Pancreas (tissue), 10 donors: ENCODE data around the gene ERBB4. TPM values are rescaled to one million over a fixed set of nuclear protein-coding genes. Genes with fewer than 3 reads are reported as not detected.

Source experiments
- ATAC-seq, 4 donors: fragments of 200-7000 bp; cut with Tn5 transposase; one replicate each; pipeline versions ENCODE4 v1.8.0 to v1.9.1; 2020; ENCODE audit warnings: mild to moderate bottlenecking in 4 of 4, moderate library complexity in 4 of 4
- DNase-seq, 6 donors: peaks; one replicate each; pipeline ENCODE4 v3.0.0-alpha.2; 2020
- FAIRE-seq: peaks from 2 replicates; lab custom pipeline; 2012; peaks lifted over from hg19 to GRCh38; lab: Jason Lieb, UNC
- H3K27ac ChIP-seq, 4 donors: fragments of 200-600 bp; sonication (generic); 1 replicate in 3 of 4; 2 replicates in 1 of 4; pipeline versions ENCODE4 v1.5.0 to v1.8.0; 2020
- H3K27me3 ChIP-seq, 4 donors: fragments of 200-600 bp; one replicate each; pipeline ENCODE4 v1.8.0; 2021
- H3K36me3 ChIP-seq, 3 donors: fragments of 200-600 bp; sonication (generic) in 1 of 3; one replicate each; pipeline versions ENCODE4 v1.5.0 to v1.8.0; 2020 to 2021
- H3K4me1 ChIP-seq, 3 donors: fragments of 200-600 bp; one replicate each; pipeline ENCODE4 v1.8.0; 2021
- H3K4me3 ChIP-seq, 4 donors: fragments of 200-600 bp; sonication (generic) in 2 of 4; one replicate each; pipeline versions ENCODE4 v1.5.0 to v1.8.0; 2020 to 2021
- H3K9me3 ChIP-seq, 4 donors: fragments of 200-600 bp; one replicate each; pipeline ENCODE4 v1.8.0; 2021
- WGBS, 2 donors: extraction: QIAGEN DNeasy Blood & Tissue Kit; methylation state at CpG; one replicate each; pipeline ENCODE4 v1.1.7; 2013; 5-methylcytosine and 5-hydroxymethylcytosine counted together
- intact Hi-C, 3 donors: fragments of 100-400 bp; cut with DNase I; formaldehyde crosslinking; loops; one replicate each; pipeline versions ENCODE4 v1.11.1 to v1.14.2; 2022
- polyA plus RNA-seq, 2 donors: library from polyadenylated mRNA; stranded (reverse); fragments of 200-250 nt; gene quantifications; one replicate each; pipeline ENCODE4 v1.2.3, GENCODE V29; 2013
- total RNA-seq, 6 donors: library from RNA; stranded (reverse); fragmentation: NEBNext Ultra II Directional in 4 of 6; extraction: Animal tissue kit (Norgen Biotek cat#: 25700) in 4 of 6; gene quantifications; one replicate each; pipeline versions ENCODE4 v1.2.1 to v1.2.4, GENCODE V29; 2021 to 2023
- TF ChIP-seq, protein P1 (sequence below), 4 donors: fragments of 200-600 bp; sonication (generic) in 3 of 4; IDR thresholded peaks; one replicate each; pipeline versions ENCODE4 v1.5.0 to v1.8.0; 2021; ENCODE audit warnings: antibody characterized with exemption in 4 of 4
- donor health status: healthy with polysubstance abuse.
- donor health status: DM: no; HTN: no; CAD: no; lungs with moderate emphysema.
- donor health status: DM: no; HTN: no; CAD: no.
- donor health status: control.
- donor health status: control.
- donor health status: Bipolar disorder and iron deficiency.
- donor health status: DM: yes; HTN: yes; CAD: no.
- donor health status: DM: no; HTN: no; CAD: no.
- donor health status: DM: no; HTN: no; CAD: no.
- donor health status: DM: yes; HTN: yes; CAD: no.

The ERBB4 gene
- total and polyA plus RNA-seq, 8 donors: 0.30 to 5.0 (median 3.3) TPM

DNA sequence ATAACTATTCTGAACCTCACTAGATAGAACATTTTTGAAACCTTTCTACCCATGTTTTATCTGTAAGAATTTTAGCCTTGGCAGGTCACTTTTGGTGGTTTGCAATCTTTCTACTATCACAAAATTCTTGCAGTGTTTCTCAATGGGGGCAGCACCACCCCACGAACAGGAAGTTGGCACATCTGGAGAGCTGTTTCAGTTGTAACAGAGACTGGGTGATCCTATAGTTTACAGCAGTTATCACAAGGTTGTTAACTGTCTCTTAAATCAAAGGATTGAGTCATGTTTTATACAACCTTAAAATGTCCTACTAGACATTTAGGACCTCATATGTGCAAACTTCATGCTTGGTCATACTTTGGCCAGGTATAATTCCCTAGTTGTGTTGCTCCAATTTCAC lies 829.2 kb downstream of the ERBB4 start:
- Histone ChIP-seq H3K27me3 (no peaks in the 10 kb centered on the region), H3K4me1 (no peaks in the 10 kb centered on the region), H3K4me3 (no peak overlapping the region), H3K9me3 (no peaks in the 10 kb centered on the region), H3K27ac (no peak overlapping the region), H3K36me3 (no peaks in the 10 kb centered on the region)
- FAIRE-seq: no peak
- DNase-seq: no peak
- 51 to 52% methylated on average over 1 of the region's 1 CpG for WGBS, 2 donors
- intact Hi-C loops: no loop called here
- TF ChIP-seq, protein P1, sequence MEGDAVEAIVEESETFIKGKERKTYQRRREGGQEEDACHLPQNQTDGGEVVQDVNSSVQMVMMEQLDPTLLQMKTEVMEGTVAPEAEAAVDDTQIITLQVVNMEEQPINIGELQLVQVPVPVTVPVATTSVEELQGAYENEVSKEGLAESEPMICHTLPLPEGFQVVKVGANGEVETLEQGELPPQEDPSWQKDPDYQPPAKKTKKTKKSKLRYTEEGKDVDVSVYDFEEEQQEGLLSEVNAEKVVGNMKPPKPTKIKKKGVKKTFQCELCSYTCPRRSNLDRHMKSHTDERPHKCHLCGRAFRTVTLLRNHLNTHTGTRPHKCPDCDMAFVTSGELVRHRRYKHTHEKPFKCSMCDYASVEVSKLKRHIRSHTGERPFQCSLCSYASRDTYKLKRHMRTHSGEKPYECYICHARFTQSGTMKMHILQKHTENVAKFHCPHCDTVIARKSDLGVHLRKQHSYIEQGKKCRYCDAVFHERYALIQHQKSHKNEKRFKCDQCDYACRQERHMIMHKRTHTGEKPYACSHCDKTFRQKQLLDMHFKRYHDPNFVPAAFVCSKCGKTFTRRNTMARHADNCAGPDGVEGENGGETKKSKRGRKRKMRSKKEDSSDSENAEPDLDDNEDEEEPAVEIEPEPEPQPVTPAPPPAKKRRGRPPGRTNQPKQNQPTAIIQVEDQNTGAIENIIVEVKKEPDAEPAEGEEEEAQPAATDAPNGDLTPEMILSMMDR (IDR thresholded peaks at IDR 0.05): no peak
- no peak for ATAC-seq

DNA sequence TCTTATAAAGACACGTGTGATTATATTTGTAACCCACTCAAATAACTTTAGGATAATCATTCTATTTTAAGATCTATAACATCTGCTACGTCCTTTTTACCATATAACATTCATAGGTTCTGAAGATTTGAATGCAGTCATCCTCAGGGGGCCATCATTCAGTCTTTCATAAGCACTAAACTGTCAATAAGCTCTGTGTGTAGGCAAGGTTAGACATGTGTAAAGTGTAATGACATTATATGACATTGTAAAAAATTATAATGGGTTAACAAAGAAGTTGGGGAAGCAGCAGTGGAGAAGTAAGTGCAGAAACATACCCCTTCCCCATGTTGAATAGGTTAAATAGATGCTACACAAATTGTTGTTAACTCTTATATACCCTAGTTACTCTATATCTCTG lies 845.9 kb downstream of the ERBB4 start:
- WGBS, 2 donors: 69 to 73% methylated on average over 2 of the region's 2 CpGs
- Histone ChIP-seq H3K27ac (no peak overlapping the region), H3K36me3 (no peaks in the 10 kb centered on the region), H3K9me3 (no peaks in the 10 kb centered on the region), H3K4me1 (no peaks in the 10 kb centered on the region), H3K27me3 (no peaks in the 10 kb centered on the region), H3K4me3 (no peak overlapping the region)
- intact Hi-C loops: no loop called here
- FAIRE-seq (no peak), ATAC-seq (no peak), DNase-seq (no peak)
- TF ChIP-seq, protein P1 (IDR thresholded peaks at IDR 0.05): no peak

DNA sequence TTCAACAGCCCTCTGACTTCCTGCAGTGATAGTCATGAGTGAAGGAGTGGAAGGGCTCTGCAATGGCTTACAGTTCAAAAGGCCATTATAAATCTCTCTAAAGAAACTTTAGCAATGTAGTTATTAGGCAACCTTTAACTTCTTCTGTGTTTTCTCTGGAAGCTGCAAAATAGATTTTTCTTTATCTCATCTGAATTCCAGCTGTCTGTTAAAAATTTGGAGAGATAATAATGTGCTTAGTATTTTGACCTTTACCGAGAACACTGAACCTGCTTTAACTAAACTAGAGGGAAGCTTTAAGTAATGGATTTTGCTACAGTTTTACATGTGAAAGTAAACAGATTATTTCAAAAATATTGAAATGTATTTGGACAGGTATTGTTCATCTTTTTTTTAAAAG lies 847.9 kb downstream of the ERBB4 start:
- FAIRE-seq (no peak), ATAC-seq (no peak), DNase-seq (no peak)
- no peak overlapping the region for H3K4me3 ChIP-seq
- 50 to 55% methylated on average over 1 of the region's 1 CpG for whole genome bisulfite sequencing, 2 donors
- intact Hi-C loops: no loop called here
- no peaks in the 10 kb centered on the region for H3K36me3 ChIP-seq
- no peaks in the 10 kb centered on the region for H3K9me3 ChIP-seq
- TF ChIP-seq, protein P1 (IDR thresholded peaks at IDR 0.05): no peak
- no peak overlapping the region for H3K27ac ChIP-seq
- H3K4me1 ChIP-seq: no peaks in the 10 kb centered on the region
- no peaks in the 10 kb centered on the region for H3K27me3 ChIP-seq

DNA sequence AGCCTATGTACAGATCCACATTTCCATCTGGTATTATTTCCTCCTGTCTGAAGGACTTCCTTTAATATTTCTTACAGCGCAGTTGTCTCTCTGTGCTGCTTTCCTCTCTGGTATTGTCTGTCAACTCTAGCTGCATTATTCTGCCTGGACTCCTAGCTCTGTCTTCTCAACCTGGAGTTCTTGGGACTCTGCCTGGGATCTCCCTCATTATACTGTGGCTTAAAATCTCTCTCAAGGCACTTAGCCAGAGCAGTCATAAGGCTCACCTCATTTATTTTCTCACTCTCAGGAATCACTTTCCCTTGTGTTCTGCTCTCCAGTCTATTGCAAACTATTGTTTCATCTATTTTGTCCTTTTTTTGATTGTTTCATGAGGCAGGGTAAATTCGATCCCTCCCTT lies 850.4 kb downstream of the ERBB4 start:
- DNase-seq (no peak), ATAC-seq (no peak), FAIRE-seq (no peak)
- Histone ChIP-seq H3K27me3 (no peaks in the 10 kb centered on the region), H3K4me1 (no peaks in the 10 kb centered on the region), H3K27ac (no peak overlapping the region), H3K4me3 (no peak overlapping the region), H3K9me3 (no peaks in the 10 kb centered on the region), H3K36me3 (no peaks in the 10 kb centered on the region)
- TF ChIP-seq, protein P1 (IDR thresholded peaks at IDR 0.05): no peak
- intact Hi-C loops: no loop called here
- WGBS, 2 donors: 69 to 80% methylated on average over 2 of the region's 2 CpGs

DNA sequence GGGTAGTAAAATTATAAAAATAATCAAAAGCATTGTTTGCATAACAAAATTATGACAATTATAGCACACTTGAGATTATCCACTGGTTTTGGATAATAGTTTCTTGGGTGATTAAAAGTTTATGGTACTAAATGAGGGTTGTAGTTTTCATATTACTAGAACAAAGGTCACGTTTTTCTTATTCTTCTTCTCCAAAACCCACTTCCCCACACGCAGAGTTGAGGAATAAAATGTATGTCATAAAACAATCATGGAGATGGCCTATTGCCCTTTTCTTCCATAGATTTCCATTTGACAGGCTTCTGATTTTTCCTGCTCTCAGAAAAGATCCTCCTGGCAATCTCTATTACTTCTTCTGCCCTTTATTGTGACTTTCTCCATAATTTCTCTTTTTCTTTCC lies 863.9 kb downstream of the ERBB4 start:
- Histone ChIP-seq H3K4me3 (no peak overlapping the region), H3K27me3 (no peaks in the 10 kb centered on the region), H3K27ac (no peak overlapping the region), H3K36me3 (no peaks in the 10 kb centered on the region), H3K4me1 (no peaks in the 10 kb centered on the region), H3K9me3 (no peaks in the 10 kb centered on the region)
- WGBS, 2 donors: 63 to 78% methylated on average over 2 of the region's 2 CpGs
- DNase-seq (no peak), FAIRE-seq (no peak), ATAC-seq (no peak)
- intact Hi-C loops: no loop called here
- TF ChIP-seq, protein P1 (IDR thresholded peaks at IDR 0.05): no peak
